Skeletal muscle tissue (tissue), 4 donors: ENCODE data around the gene SLC25A6. TPM values are rescaled to one million over a fixed set of nuclear protein-coding genes. Genes with fewer than 3 reads are reported as not detected.
"Not testable (repeated sequence)": the region's sequence is repeated elsewhere in the genome, so short reads cannot be mapped to it uniquely, and the experiment has no call there.

Experiments used
- H3K27ac ChIP-seq: one replicate; pipeline ENCODE4 v1.7.0; 2013; ENCODE audit warnings: mild to moderate bottlenecking, low read depth, low read length, inconsistent platforms
- H3K27me3 ChIP-seq, 3 donors: one replicate each; pipeline ENCODE4 v1.7.0; 2013; ENCODE audit warnings: low read length in 3 of 3; ENCODE audit not compliant: control insufficient read depth in 3 of 3, insufficient read depth in 3 of 3
- H3K36me3 ChIP-seq, 3 donors: one replicate each; pipeline ENCODE4 v1.7.0; 2013; ENCODE audit warnings: low read length in 3 of 3; ENCODE audit not compliant: control insufficient read depth in 3 of 3, insufficient read depth in 3 of 3
- H3K4me1 ChIP-seq, 3 donors: one replicate each; pipeline ENCODE4 v1.7.0; 2013; ENCODE audit warnings: low read length in 3 of 3, mild to moderate bottlenecking in 3 of 3; ENCODE audit not compliant: control insufficient read depth in 3 of 3, insufficient read depth in 3 of 3
- H3K4me3 ChIP-seq, 3 donors: one replicate each; pipeline ENCODE4 v1.7.0; 2013; ENCODE audit warnings: low read length in 3 of 3
- H3K9ac ChIP-seq, 3 donors: one replicate each; pipeline ENCODE4 v1.7.0; 2013; ENCODE audit warnings: low read length in 3 of 3, mild to moderate bottlenecking in 3 of 3, moderate library complexity in 2 of 3, low read depth in 1 of 3
- H3K9me3 ChIP-seq, 3 donors: one replicate each; pipeline ENCODE4 v1.7.0; 2013; ENCODE audit warnings: low read length in 3 of 3; ENCODE audit not compliant: control insufficient read depth in 3 of 3
- total RNA-seq: library from RNA; depleted of rRNA; stranded (reverse); fragments of >200 nt; gene quantifications from one replicate; pipeline ENCODE4 v1.2.3, GENCODE V29; 2014
- donor health status: Osteomylitis.

The SLC25A6 gene
- total RNA-seq, 1 donor from 2014 or later: 185 TPM

DNA sequence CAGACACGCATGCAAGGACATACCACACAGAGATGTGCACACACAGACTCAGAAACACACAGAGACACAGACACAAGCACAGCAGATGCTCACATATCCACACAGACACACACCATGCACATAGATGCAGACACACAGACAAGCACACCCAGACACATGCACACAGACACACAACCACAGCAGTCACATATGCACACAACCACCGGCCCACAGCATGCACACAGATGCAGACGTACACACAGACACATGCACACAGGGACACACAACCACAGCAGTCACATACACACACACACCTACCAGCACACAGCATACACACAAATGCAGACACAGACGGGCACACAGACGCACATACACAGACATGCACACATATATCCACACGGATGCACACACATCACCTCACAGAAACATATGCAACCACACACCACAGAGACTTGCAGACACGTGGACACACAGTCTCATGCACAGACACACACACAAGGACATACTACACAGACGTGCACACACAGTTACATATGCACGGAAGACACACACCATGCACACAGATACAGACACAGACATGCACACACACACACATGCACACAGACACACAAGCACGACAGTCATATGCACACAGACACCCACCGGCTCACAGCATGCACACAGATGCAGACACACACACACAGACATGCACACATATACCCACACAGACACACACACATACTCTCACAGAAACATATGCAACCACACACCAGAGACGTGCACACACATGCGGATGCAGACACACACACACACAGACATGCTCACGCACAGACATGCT, 25.2 kb upstream of the SLC25A6 start:
- Histone ChIP-seq H3K4me1 (no peaks in the 10 kb centered on the region), H3K4me3 (no peak overlapping the region), H3K27me3 (no peaks in the 10 kb centered on the region), H3K9ac (no peak overlapping the region), H3K27ac (no peak overlapping the region), H3K9me3 (peaks cover 0 to 5% (median under 1%) of the 10 kb centered on the region in 3 donors), H3K36me3 (peaks cover 30 to 50% (median 48%) of the 10 kb centered on the region in 3 donors)

- Histone ChIP-seq H3K27ac (no peak overlapping the region), H3K36me3 (peaks cover 34 to 50% (median 42%) of the 10 kb centered on the region in 3 donors)
These were observed 24.4 kb upstream of the SLC25A6 start for GRCh38 chrX:1416327-1416784.

GRCh38 chrX:1412551-1413161, 20.7 kb upstream of the SLC25A6 start:
- Histone ChIP-seq H3K4me1 (peaks cover 0 to 5% (median 0%) of the 10 kb centered on the region in 3 donors), H3K4me3 (no peak overlapping the region), H3K36me3 (peaks cover 29 to 45% (median 33%) of the 10 kb centered on the region in 3 donors), H3K27ac (no peak overlapping the region), H3K9me3 (no peaks in the 10 kb centered on the region), H3K27me3 (no peaks in the 10 kb centered on the region), H3K9ac (no peak overlapping the region)

More at GRCh38 chrX:1416327-1416784, 24.4 kb upstream of the SLC25A6 start:
- Histone ChIP-seq H3K9me3 (peaks cover 0 to 5% (median 0%) of the 10 kb centered on the region in 3 donors), H3K4me3 (no peak overlapping the region), H3K27me3 (no peaks in the 10 kb centered on the region), H3K9ac (no peak overlapping the region), H3K4me1 (peaks cover 0 to 2% (median 0%) of the 10 kb centered on the region in 3 donors)

- Histone ChIP-seq H3K9ac (no peak overlapping the region), H3K27ac (no peak overlapping the region), H3K36me3 (peaks cover 35 to 46% (median 39%) of the 10 kb centered on the region in 3 donors), H3K27me3 (no peaks in the 10 kb centered on the region), H3K9me3 (no peaks in the 10 kb centered on the region), H3K4me3 (no peak overlapping the region), H3K4me1 (peaks cover 0 to 5% (median 0%) of the 10 kb centered on the region in 3 donors)
These were observed 19.4 kb upstream of the SLC25A6 start for GRCh38 chrX:1411326-1411725.

- Histone ChIP-seq H3K4me1 (peaks cover 0 to 5% (median 0%) of the 10 kb centered on the region in 3 donors), H3K36me3 (peaks cover 48 to 57% (median 55%) of the 10 kb centered on the region in 3 donors), H3K9me3 (no peaks in the 10 kb centered on the region), H3K4me3 (no peak overlapping the region), H3K27ac (no peak overlapping the region), H3K9ac (no peak overlapping the region), H3K27me3 (no peaks in the 10 kb centered on the region)
These were observed 15.1 kb upstream of the SLC25A6 start for GRCh38 chrX:1407035-1407434.

- not testable (repeated sequence) for H3K9me3 ChIP-seq, H3K4me1 ChIP-seq, H3K27ac ChIP-seq, H3K4me3 ChIP-seq, H3K27me3 ChIP-seq, H3K9ac ChIP-seq
- H3K36me3 ChIP-seq: peaks cover 50 to 59% (median 56%) of the 10 kb centered on the region in 3 donors
These were observed 13.9 kb upstream of the SLC25A6 start for GRCh38 chrX:1405769-1406168.

- not testable (repeated sequence) for H3K4me1 ChIP-seq, H3K27ac ChIP-seq, H3K9me3 ChIP-seq, H3K9ac ChIP-seq, H3K4me3 ChIP-seq, H3K27me3 ChIP-seq
- peaks cover 58 to 64% (median 64%) of the 10 kb centered on the region in 3 donors for H3K36me3 ChIP-seq
These were observed 12.0 kb upstream of the SLC25A6 start for GRCh38 chrX:1403867-1404266.

- H3K27me3 ChIP-seq: no peaks in the 10 kb centered on the region
- H3K9me3 ChIP-seq: no peaks in the 10 kb centered on the region
- H3K4me1 ChIP-seq: no peaks in the 10 kb centered on the region
- no peak overlapping the region for H3K9ac ChIP-seq
- H3K27ac ChIP-seq: no peak overlapping the region
- no peak overlapping the region for H3K4me3 ChIP-seq
- peaks cover 58 to 66% (median 64%) of the 10 kb centered on the region in 3 donors for H3K36me3 ChIP-seq
These were observed 11.3 kb upstream of the SLC25A6 start for GRCh38 chrX:1403228-1403627.

DNA sequence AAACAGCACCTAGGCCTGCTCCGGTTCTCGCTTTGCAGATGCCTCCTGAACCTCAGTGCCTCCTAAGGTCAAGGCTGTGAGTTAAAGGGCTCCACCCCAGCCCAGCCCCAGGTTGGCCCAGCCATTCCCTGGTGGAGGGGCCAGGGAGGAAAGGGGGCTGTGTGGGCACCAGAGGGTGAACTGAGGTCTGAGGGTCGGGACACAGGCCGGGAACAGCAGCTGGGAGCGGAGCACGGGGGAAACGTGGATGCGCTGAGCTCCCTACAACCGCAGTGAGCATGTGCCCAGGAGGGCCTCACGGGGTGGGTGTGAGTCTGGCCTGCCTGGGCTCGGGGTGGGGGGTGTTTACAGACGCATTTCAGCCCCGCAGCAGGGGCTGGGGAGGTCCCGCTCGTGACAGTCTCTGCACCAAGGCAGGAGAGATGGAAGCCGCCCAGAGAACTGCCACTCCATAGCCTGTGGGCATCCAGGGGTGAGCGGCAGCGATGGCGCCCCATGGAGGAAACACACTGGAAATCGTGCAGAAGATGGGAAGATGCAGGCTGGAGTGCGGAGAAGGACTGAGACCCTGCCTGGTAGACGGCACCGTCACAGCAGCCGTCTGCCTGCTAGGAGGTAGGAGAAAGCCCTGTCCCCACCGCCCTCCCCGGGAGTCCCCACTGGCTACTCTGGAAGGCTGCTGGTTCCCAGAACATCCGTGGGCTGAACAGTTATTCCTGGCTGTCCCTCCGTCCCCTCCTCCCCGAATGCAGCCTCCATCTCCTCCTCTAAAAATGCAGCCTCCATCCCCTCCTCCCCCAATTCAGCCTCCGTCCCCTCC, 9.9 kb upstream of the SLC25A6 start:
- Histone ChIP-seq H3K9ac (no peak overlapping the region), H3K4me1 (no peaks in the 10 kb centered on the region), H3K27me3 (no peaks in the 10 kb centered on the region), H3K36me3 (peaks cover 46 to 60% (median 58%) of the 10 kb centered on the region in 3 donors), H3K4me3 (no peak overlapping the region), H3K27ac (no peak overlapping the region), H3K9me3 (no peaks in the 10 kb centered on the region)
